Measurements from ENCODE around the gene OMP.
A peak's percentile ranks its signal among the peaks of the same experiment; 100 is the strongest.
"Not testable (repeated sequence)": the region's sequence is repeated elsewhere in the genome, so short reads cannot be mapped to it uniquely, and the experiment has no call there.

OMP gene

DNA sequence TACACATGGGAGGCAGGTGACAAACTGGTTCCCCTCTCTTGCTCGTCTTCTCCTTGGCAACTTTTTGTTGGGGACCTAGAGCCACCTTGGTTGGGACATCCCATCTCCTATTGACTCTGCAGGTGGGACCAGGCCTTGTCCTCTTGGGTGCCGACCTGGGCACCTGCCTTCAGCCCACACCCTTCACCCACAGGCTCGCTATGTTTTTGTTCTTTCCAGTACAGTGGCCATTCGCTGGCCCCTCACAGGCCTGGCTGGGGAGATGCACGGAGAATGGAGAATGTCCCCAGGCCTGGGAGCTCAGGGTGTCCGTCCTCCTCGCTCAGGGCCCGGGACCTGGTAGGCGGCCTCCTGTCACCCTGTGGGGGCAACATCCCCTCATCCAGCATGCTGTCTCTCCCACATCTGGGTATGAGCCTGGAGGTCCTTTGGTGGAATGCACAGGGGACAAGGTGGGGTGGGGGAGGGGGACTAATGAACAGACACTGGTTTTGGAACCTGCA is 14.9 kb upstream of the OMP start:
- DNase-seq (ENCODE audit: low read depth): no peak

DNA sequence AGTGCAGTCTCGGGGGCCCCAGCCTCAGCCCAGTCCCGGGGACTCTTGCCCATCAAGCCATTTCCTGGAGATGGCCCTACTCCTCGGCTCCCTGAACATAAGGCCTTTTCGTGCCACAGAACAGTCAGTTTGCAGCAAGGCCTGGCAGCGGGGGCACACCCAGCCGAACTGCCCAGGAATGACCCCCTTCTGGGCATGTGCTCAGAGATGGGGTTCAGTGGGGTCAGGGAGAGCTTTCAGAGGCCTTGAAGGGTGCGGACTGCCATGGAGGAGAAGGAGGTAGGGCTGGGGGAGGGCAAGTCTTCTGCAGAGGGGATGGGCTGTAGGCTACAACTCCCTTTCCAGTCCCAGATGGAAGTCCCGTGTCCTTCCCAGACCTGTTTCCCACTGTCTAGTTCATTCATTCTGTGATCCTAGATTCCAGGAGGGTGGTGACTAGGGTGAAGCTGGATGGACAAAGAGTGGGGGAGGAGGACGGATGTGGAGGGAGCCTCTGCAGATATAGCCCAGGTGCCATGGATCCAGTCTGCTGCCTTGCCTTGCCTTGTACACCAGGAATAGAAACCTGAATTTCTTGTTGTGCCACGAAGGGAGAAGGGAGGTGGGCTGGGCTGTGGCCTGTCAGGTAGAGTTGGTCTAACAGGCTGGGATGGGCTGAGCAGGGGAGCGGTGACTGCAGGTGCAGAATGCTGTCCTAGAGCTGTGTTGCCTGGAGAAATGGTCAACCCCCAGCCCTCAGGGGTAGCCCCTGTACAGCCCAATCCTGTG is 14.2 kb upstream of the OMP start:
- DNase-seq (ENCODE audit: low read depth): no peak

DNA sequence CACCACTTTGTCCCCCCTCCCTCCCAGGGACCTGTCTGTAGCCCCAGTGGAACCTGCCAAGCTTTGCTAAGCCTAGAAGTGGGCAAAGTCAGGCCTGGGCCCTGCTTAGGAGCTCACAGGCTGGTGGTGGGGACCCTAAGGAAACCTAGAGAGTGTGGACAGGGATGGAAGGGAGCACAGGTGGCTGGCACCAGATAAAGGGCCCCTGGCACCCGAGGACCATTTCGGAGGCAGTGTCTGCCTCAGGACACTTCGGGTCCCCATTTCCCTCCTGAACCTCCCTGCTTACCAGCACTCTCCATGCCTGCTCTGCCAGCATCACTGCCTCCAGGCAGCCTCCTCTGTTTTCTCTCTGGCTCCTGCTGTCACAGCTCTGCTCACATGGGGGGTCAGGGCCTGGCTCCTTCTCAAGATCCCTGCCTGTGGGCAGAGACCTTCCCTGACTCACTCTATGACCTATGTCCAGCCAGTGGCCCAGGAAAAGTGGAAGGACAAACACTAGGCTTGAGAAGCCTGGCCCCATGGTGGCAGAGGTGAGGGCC is 13.6 kb upstream of the OMP start:
- DNase-seq (ENCODE audit: low read depth): no peak

- DNase-seq (ENCODE audit: low read depth): no peak
These were observed 12.6 kb upstream of the OMP start for GRCh38 chr11:77090046-77090372.

DNA sequence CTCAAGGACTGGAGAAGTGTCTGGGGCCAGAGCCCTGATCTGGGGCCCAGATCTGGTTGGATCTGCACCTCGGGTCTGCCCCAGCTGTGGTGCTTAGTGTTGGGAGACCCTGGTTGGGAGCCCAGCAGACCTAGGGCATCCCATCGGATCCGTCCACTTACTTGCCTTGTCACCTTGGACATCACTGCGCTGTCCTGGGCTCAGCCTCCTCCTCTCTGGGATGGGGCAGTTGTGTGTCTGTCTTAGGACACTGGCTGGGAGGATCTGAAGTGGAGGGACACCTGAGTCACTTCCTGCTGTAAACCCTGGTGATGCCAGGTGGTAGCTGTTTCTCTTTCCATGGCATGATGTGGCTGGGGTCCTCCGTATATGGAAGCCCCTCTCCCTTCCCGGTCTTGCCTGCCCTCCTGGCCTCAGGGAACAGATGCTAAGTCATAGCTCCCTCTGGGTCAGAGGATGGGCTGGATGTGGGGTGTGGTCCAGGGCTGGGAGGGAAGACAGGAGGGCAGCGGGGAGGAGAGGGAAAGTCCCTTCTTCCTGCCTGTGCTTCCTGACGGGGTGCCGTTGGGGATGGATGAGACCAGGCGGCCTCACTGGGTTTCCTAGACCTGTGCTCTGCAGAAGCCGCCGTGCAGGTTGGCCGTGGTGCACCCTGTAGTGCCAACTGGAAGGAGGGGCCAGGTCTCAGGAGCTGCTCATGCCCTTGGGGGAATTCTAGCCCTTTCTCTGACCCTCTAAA is 12.1 kb upstream of the OMP start:
- DNase-seq (ENCODE audit: low read depth): no peak

GRCh38 chr11:77091146-77091940 is 11.3 kb upstream of the OMP start:
- DNase-seq (ENCODE audit: low read depth): peak; percentile 51

DNA sequence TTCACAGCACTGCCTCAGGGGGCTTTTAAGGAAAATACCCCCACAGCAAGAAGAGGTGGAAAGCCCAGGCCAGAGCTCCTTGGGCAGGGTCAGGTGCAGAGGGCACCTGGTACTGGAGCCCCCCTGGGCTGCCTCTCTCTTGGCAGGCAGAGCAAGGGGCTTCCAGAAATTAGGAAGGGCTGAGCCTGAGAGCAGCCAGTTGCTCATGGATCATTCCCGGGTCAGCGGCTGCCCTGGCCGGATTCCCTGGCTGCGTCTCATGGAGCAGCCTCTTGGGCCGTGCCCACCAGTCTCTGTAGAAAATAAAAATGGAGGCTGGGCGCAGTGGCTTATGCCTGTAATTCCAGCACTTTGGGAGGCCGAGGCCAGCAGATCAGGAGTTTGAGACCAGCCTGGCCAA is 10.3 kb upstream of the OMP start:
- no peak for DNase-seq (ENCODE audit: low read depth)

- no peak for DNase-seq (ENCODE audit: low read depth)
These were observed 9.4 kb upstream of the OMP start for GRCh38 chr11:77093056-77093891.

GRCh38 chr11:77093987-77094840 is 8.4 kb upstream of the OMP start:
- DNase-seq (ENCODE audit: low read depth): no peak

GRCh38 chr11:77094841-77095365 is 7.7 kb upstream of the OMP start:
- DNase-seq (ENCODE audit: low read depth): no peak

DNA sequence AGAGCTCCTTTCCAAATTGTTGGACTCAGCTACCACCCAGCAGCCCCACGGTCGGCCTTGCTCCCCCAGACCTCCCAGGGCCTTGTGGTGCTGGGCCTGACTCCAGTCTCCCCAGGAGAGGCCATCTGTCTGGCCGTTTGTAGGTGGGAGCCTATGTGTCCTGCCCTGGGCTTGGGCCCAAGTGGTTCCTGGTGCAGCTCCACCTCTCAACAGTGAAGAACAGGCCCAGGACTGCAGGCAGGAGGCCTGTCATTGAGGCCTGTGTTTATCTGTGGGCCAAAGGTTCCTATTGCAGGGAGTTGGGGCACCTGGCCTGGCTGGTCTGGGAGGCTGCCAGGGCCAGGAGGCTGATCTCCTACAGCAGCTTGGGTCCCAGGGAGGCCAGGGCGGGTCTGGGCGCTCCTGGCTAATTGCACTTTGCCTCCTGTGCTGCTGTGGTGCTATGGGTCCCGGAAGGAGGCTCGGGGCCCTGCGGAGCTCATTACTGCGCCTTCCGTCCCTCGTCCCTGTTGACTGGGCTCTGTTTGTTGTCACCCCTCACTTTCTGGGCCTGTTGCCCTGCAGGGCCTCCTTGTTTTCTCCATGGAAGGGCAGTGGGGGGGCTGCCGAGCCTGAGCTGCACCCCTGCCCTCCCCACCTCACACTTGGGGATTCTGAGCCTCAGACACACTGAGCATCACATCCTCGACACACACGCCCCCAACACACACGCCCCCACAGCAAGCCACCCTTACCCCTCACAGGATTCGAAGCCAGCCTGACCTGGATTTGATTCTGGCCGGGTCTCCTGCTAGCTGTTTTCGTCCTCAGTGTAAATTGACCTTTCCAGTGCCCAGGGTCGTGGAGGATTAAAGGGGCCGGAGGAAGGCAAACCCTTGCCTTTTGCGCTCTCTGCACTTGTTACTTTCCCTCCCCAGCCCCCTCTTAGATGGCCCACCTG is 6.8 kb upstream of the OMP start:
- no peak for DNase-seq (ENCODE audit: low read depth)

- DNase-seq (ENCODE audit: low read depth): no peak
These were observed 6.0 kb upstream of the OMP start for GRCh38 chr11:77096591-77097019.

- DNase-seq (ENCODE audit: low read depth): not testable (repeated sequence)
These were observed 5.5 kb upstream of the OMP start for GRCh38 chr11:77097180-77097579.

- DNase-seq (ENCODE audit: low read depth): no peak
These were observed 2.2 kb upstream of the OMP start for GRCh38 chr11:77100166-77101042.

- no peak for DNase-seq (ENCODE audit: low read depth)
These were observed 1.6 kb upstream of the OMP start for GRCh38 chr11:77101043-77101537.

DNA sequence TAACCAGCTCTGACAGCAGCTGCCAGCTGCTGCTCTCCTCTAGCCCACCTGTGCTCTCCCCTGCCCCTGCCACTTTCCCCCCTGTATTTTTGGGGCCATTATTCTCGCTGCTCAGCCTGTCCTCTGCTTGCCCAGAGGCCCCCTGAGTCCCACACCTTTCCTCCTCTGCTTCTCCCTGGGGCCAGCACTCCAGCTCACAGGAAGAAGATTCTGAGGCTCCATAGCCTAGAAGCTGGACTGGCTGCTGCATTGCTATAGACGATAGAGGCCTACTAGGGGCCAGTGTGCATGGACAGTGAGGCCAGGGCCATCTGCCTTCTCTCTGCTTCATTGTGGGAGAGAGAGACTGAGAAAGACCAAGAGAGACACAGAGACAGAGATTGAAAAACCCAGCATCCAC is 679 bp downstream of the OMP start:
- no peak for DNase-seq (ENCODE audit: low read depth)

DNA sequence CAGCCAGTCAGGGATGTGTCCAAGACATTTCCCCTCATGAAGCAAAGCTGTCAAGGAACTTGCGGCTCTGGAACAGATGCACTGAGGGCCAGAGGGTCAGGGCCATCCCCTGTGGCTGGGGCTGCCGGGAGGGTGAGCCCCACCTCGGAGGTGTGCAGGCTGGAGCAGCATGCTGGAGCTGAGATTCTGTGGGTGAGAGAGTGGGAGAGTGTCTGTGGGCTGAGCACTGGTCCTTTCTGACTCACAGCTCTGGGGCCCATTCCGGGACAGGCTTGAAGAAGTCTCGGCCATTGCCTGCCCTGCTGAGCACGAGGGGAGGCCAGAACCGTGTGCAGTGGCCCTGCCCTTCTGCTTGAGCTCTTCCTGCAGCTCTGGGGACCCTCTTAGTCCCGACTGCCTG is 2.1 kb downstream of the OMP start:
- no peak for DNase-seq (ENCODE audit: low read depth)

- no peak for DNase-seq (ENCODE audit: low read depth)
These were observed 3.7 kb downstream of the OMP start for GRCh38 chr11:77106321-77106720.

All from activated T-helper 1 cell treated with Interleukin-2 at 50 U/mL for 16 hours (primary cell).